Fibroblast of lung (primary cell): ENCODE measurements around the gene RCAN2. TPM values are rescaled to one million over a fixed set of nuclear protein-coding genes. Genes with fewer than 3 reads are reported as not detected.

Experiments
- DNase-seq, 2 donors: peaks; one replicate each; pipeline versions ENCODE4 v3.0.0 to v3.0.0-alpha.2; 2010; ENCODE audit warnings: low read depth in 2 of 2
- H2AFZ ChIP-seq: 2 replicates; pipeline ENCODE4 v1.5.1; 2012; ENCODE audit warnings: low read length, control low read depth, inconsistent platforms
- H3K27ac ChIP-seq: 2 replicates; pipeline ENCODE4 v1.5.1; 2011; ENCODE audit warnings: low read length, control low read depth; ENCODE audit not compliant: insufficient read depth
- H3K27me3 ChIP-seq: 2 replicates; pipeline ENCODE4 v1.5.1; 2011; ENCODE audit warnings: mild to moderate bottlenecking, low read length; ENCODE audit not compliant: control insufficient read depth, insufficient read depth
- H3K36me3 ChIP-seq: 2 replicates; pipeline ENCODE4 v1.5.1; 2011; ENCODE audit warnings: low read length; ENCODE audit not compliant: control insufficient read depth, insufficient read depth
- H3K4me1 ChIP-seq: 2 replicates; pipeline ENCODE4 v1.5.1; 2011; ENCODE audit warnings: low read length; ENCODE audit not compliant: control insufficient read depth, insufficient read depth; ENCODE audit errors: extremely low read depth
- H3K4me2 ChIP-seq: 2 replicates; pipeline ENCODE4 v1.5.1; 2011; ENCODE audit warnings: low read length, control low read depth; ENCODE audit not compliant: insufficient read depth; ENCODE audit errors: extremely low read depth
- H3K4me3 ChIP-seq, 4 experiments: fragments of 200-600 bp in 1 of 4; sonication (generic) in 1 of 4; replicated peaks in 1 of 4; 2 replicates each; pipeline ENCODE4 v1.5.1; 2011 to 2016; ENCODE audit warnings: low read length in 4 of 4, low read depth in 3 of 4, mild to moderate bottlenecking in 3 of 4, control low read depth in 2 of 4, inconsistent platforms in 1 of 4, mixed read lengths in 1 of 4; ENCODE audit not compliant: insufficient read depth in 1 of 4; ENCODE audit errors: control extremely low read depth in 1 of 4
- H3K79me2 ChIP-seq: 2 replicates; pipeline ENCODE4 v1.5.1; 2012; ENCODE audit warnings: mild to moderate bottlenecking, low read length, inconsistent platforms; ENCODE audit not compliant: control insufficient read depth, insufficient read depth
- H3K9ac ChIP-seq: 2 replicates; pipeline ENCODE4 v1.5.1; 2011; ENCODE audit warnings: mild to moderate bottlenecking, low read length, control low read depth; ENCODE audit not compliant: insufficient read depth
- H3K9me3 ChIP-seq: 2 replicates; pipeline ENCODE4 v1.5.1; 2012; ENCODE audit warnings: low read depth, low read length; ENCODE audit not compliant: control insufficient read depth, insufficient read depth
- H4K20me1 ChIP-seq: 2 replicates; pipeline ENCODE4 v1.5.1; 2011; ENCODE audit warnings: low read length; ENCODE audit not compliant: control insufficient read depth, insufficient read depth; ENCODE audit errors: extremely low read depth
- EZH2 ChIP-seq: IDR thresholded peaks from 2 replicates; pipeline ENCODE4 v1.5.1; 2012; ENCODE audit warnings: low read length, control low read depth, mild to moderate bottlenecking; ENCODE audit errors: missing control alignments
- polyA plus RNA-seq, 2 donors: library from polyadenylated mRNA; depleted of rRNA in 1 of 2; stranded (reverse) in 1 of 2; unstranded in 1 of 2; fragments of >200 nt; gene quantifications; 2 replicates each; pipeline ENCODE4 v1.2.1, GENCODE V29; 2011 to 2012; ENCODE audit warnings: missing spikeins in 1 of 2
- total RNA-seq: library from RNA; depleted of rRNA; stranded (reverse); fragments of >200 nt; gene quantifications from 2 replicates; pipeline ENCODE4 v1.2.1, GENCODE V29; 2014
- TF ChIP-seq, protein P1 (sequence below), 2 donors: IDR thresholded peaks in 1 of 2; conservative IDR thresholded peaks in 1 of 2; 1 replicate in 1 of 2; 2 replicates in 1 of 2; pipeline ENCODE4 v1.5.1; 2011 to 2012; ENCODE audit warnings: low read length in 2 of 2, control low read depth in 1 of 2, inconsistent platforms in 1 of 2, low read depth in 1 of 2, mild to moderate bottlenecking in 1 of 2

RCAN2 gene
- total and polyA plus RNA-seq, 2 donors (not counting 1 experiment from before 2014, with no cell fraction given): 11.7 to 38.0 TPM

- TF ChIP-seq, protein P1, sequence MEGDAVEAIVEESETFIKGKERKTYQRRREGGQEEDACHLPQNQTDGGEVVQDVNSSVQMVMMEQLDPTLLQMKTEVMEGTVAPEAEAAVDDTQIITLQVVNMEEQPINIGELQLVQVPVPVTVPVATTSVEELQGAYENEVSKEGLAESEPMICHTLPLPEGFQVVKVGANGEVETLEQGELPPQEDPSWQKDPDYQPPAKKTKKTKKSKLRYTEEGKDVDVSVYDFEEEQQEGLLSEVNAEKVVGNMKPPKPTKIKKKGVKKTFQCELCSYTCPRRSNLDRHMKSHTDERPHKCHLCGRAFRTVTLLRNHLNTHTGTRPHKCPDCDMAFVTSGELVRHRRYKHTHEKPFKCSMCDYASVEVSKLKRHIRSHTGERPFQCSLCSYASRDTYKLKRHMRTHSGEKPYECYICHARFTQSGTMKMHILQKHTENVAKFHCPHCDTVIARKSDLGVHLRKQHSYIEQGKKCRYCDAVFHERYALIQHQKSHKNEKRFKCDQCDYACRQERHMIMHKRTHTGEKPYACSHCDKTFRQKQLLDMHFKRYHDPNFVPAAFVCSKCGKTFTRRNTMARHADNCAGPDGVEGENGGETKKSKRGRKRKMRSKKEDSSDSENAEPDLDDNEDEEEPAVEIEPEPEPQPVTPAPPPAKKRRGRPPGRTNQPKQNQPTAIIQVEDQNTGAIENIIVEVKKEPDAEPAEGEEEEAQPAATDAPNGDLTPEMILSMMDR (conservative IDR thresholded peaks at IDR 0.05 in 1 of 2, IDR thresholded peaks at IDR 0.05 in 1 of 2; ENCODE audit: low read depth in 1 of 2, low read length in 2 of 2): no peak
- no peak for TF ChIP-seq EZH2
- Histone ChIP-seq H3K9me3 (no peaks in the 10 kb centered on the region), H3K4me2 (no peak overlapping the region), H3K36me3 (no peaks in the 10 kb centered on the region), H3K27me3 (no peaks in the 10 kb centered on the region), H3K4me3 (no peak overlapping the region), H4K20me1 (no peaks in the 10 kb centered on the region), H3K4me1 (no peaks in the 10 kb centered on the region), H3K9ac (no peak overlapping the region), H2AFZ (no peak overlapping the region), H3K79me2 (no peaks in the 10 kb centered on the region), H3K27ac (no peak overlapping the region)
- peak in 1 of 2 donors; percentile 8 for DNase-seq
Measured at GRCh38 chr6:46281110-46281509, 210.1 kb downstream of the RCAN2 start.

- peak in 1 of 2 donors; percentile 25 for DNase-seq
- H2AFZ ChIP-seq: no peak overlapping the region
- no peak for TF ChIP-seq EZH2
- TF ChIP-seq, protein P1 (conservative IDR thresholded peaks at IDR 0.05 in 1 of 2, IDR thresholded peaks at IDR 0.05 in 1 of 2; ENCODE audit: low read depth in 1 of 2, low read length in 2 of 2): no peak
- no peaks in the 10 kb centered on the region for H3K79me2 ChIP-seq
- no peaks in the 10 kb centered on the region for H4K20me1 ChIP-seq
- no peaks in the 10 kb centered on the region for H3K4me1 ChIP-seq
- H3K27ac ChIP-seq: no peak overlapping the region
- no peaks in the 10 kb centered on the region for H3K27me3 ChIP-seq
- no peak overlapping the region for H3K9ac ChIP-seq
- no peaks in the 10 kb centered on the region for H3K9me3 ChIP-seq
- H3K36me3 ChIP-seq: no peaks in the 10 kb centered on the region
- H3K4me2 ChIP-seq: no peak overlapping the region
- no peak overlapping the region for H3K4me3 ChIP-seq
Measured at GRCh38 chr6:46279874-46280273, 211.4 kb downstream of the RCAN2 start.

DNA sequence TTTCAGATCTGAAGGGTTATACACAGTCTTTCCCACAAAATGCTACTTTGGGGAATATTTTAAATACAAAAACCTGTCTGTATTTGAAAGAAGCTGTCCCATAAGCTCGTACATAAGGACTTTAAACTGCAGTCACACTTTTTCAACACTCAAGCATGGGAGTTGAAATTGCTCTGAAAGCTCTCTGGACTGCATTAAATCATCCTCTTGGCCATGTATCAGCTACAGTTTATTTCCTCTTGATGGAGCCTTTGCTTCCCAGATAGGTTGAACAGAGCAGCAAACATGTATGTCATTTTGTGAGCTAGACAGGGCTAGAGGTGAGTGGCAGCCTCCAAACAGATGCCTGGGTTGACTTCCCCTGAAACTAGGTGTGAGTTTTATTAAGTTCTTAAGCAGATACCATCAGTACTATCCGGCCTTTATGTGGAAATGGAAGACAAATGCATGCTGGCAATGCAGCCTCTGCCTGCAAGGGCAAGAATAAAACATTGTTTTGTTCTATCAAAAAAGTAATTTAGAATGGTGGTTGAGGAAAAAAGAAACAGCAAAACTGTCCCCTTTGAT, 214.6 kb downstream of the RCAN2 start:
- H3K4me1 ChIP-seq: no peaks in the 10 kb centered on the region
- TF ChIP-seq, protein P1 (conservative IDR thresholded peaks at IDR 0.05 in 1 of 2, IDR thresholded peaks at IDR 0.05 in 1 of 2; ENCODE audit: low read depth in 1 of 2, low read length in 2 of 2): no peak
- TF ChIP-seq EZH2: no peak
- H3K9me3 ChIP-seq: no peaks in the 10 kb centered on the region
- H3K9ac ChIP-seq: no peak overlapping the region
- no peaks in the 10 kb centered on the region for H4K20me1 ChIP-seq
- H3K27ac ChIP-seq: no peak overlapping the region
- no peaks in the 10 kb centered on the region for H3K27me3 ChIP-seq
- no peak for DNase-seq
- no peak overlapping the region for H3K4me3 ChIP-seq
- no peak overlapping the region for H2AFZ ChIP-seq
- H3K36me3 ChIP-seq: no peaks in the 10 kb centered on the region
- no peaks in the 10 kb centered on the region for H3K79me2 ChIP-seq
- H3K4me2 ChIP-seq: no peak overlapping the region
